GM12874 (cell line): ENCODE results near the gene HDAC8.

Experiments used
- TF ChIP-seq, protein P1 (sequence below): IDR thresholded peaks from 2 replicates; pipeline ENCODE4 v1.5.1; 2011; ENCODE audit warnings: low read depth, mild to moderate bottlenecking, control low read depth, low read length, moderate library complexity; ENCODE audit not compliant: insufficient read depth

Gene HDAC8

DNA sequence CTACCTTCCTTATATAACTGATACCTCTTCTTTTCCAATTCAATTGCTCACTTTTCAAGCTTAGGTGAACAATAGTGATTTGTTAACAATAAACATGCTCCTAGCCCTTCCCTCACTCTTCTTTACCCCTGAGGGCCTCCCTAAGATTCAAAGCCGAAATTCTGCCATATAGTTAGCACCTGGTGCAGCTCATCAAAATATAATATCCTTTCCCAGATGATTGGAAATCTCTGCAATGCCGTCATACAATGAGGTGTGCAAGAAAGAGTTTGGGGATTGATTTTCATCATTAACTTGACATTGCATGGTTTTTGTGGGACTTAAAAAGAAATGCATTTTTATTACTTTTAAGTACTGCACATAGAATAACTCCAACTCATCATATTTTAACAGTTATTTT, 95.3 kb downstream of the HDAC8 start:
- TF ChIP-seq, protein P1, sequence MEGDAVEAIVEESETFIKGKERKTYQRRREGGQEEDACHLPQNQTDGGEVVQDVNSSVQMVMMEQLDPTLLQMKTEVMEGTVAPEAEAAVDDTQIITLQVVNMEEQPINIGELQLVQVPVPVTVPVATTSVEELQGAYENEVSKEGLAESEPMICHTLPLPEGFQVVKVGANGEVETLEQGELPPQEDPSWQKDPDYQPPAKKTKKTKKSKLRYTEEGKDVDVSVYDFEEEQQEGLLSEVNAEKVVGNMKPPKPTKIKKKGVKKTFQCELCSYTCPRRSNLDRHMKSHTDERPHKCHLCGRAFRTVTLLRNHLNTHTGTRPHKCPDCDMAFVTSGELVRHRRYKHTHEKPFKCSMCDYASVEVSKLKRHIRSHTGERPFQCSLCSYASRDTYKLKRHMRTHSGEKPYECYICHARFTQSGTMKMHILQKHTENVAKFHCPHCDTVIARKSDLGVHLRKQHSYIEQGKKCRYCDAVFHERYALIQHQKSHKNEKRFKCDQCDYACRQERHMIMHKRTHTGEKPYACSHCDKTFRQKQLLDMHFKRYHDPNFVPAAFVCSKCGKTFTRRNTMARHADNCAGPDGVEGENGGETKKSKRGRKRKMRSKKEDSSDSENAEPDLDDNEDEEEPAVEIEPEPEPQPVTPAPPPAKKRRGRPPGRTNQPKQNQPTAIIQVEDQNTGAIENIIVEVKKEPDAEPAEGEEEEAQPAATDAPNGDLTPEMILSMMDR = no peak

DNA sequence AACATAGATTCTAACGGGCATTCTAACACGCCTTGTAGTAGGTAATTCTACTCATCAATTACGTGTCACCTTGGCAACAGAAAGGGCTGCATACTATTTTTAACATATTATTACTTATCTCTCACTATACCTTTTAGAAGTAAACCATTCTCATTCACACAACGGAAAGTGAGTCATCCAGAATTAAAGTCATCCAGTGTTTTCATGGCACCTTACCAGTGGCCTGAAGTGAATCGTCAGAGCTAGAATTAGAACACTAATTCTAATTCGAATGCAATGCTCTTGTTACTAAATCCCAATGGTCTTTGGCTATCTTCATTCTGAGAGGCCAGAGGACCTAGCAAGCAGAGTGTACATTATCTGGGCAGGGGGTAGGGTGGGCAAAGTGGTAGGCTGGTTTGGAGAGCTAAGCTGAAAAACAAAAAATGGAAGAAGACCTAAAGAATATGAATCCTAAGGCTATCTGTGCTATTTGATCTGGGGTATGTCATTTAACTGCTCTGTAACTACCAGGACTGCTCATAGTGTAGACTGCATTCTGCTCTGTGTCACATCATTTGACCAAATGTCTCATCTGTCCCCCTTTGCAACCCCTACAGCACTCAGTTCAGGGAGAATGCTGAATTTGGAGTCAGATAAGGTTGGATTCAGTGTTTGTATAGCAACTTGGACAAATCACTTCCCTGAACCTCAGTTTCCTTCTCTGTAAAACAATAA, 96.5 kb downstream of the HDAC8 start:
- TF ChIP-seq, protein P1 = no peak

DNA sequence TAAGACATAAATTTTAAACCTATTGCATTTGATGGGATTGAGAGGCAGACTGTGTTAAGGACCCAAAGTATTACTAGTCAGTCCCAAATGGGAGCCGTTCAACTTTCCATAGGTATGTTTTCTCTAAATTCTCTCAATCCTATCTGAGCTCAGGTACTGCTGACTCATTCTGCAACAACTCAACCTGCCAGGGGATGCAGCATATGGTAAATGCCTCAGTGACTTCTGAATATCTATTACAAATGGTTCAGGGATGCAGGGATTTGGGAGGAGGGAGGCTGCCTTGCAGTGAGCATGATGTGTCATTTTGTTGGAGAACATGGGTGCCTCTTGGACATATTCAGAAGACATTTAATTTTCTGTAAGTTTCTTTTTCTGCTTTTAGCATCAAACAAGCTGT, 97.3 kb downstream of the HDAC8 start:
- TF ChIP-seq, protein P1 = no peak

DNA sequence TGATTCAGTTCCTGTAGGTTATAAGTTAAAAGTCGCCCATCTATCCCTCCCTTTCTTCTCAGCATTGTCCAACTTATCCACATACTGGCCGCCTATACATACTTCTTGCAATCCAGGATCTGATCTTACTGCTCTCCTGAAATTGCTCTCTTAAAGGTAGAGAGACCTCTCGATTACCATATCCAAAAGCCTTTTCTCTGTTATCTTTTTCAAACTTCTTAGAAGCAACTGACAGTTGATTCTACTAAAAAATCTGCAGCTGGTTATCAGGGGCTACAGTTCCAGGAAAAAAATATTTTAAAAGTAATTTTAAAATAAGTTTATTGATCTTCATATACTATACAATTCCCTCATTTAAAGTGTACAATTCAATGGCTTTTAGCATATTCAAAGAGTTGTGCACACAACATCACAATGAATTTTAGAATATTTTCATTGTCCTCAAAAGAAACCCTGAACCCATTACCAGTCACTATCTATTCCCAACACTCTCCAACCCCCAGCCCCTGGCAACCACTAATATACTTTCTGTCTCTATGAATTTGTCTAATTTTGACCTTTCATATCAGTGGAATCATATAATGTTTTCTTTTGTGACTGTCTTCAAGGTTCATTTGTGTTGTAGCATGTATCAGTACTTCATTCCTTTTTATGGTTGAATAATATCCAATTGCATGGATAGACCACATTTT, 102.0 kb downstream of the HDAC8 start:
- TF ChIP-seq, protein P1 = no peak

DNA sequence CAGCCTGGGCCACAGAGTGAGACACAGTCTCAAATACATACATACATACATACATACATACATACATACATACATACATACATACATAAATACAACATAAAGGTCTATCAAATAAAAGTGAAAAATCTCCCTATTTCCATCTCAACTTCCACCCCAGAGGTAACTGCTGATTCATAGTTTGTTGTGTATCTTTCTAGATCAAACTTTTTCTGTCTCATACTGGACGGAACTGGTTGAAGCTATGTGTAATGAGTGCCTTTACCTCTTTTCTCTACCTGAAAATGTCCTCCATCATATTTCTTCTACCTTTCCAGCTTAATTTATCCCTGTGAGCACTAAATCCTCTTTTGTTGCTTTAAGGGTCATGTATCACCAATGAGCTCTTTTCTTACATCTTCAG, 102.5 kb downstream of the HDAC8 start:
- TF ChIP-seq, protein P1 = no peak

DNA sequence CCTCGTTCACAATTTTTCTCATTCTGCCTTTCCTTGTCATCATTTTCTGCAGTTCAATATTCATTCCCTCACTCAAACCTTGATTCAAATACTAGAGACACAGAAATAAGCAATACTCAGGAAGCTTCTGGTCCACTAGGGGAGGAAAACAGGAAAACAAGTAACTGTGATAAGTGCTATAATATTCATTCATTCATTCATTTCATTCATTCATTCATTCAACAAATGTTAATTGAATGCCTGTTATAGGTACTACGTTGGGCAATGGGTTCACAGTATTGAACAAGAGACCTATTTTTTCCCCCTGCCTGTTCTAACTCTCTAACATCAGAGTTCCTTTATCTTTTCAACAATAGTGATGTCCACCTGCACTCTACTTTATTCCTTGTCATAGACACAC, 104.0 kb downstream of the HDAC8 start:
- TF ChIP-seq, protein P1 = no peak

DNA sequence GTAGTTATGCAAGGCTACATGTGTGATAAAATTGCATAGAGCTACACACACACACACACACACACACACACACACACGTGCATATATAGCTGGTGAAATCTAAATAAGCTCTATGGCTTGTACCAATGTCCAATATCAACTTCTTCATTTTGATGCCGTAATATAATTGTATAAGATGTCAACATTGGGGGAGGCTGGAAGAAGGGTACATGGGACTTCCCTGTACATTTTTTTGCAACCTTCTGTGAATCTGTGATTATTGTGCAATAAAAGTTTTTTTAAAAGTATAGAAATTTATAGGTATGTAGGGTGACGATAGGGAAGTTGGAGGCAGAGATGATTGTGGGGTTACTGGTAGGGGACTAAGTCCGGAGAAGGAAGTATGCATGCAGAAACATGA, 105.5 kb downstream of the HDAC8 start:
- TF ChIP-seq, protein P1 = no peak
